ENCODE results near the gene WAC. TPM values are rescaled to one million over a fixed set of nuclear protein-coding genes. Genes with fewer than 3 reads are reported as not detected.

Gene WAC
- polyA plus RNA-seq, 2 of the 4 experiments (the other 2 are of a cell fraction): 63.9 to 133 TPM

DNA sequence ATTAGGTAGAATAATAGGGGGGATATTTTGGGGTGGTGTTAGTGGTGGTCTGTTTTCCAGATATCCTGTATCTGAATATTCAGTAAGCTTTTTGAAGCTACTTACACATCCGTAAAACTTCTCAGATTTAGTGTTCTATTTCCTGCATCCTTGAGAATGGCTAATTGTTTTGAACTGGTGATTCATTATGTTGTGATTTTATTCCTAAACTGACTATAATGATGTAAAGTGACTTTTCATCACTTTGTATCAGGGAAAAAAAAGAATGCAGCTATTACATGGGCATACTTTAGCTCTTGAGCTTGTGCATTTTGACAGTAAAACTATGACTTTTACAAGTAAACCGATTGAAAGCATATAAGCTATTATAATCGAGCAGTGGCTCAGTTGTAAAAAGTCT lies 18.2 kb downstream of the WAC start:
- ATAC-seq: no peak
- no peak for TF ChIP-seq HOXA7 (CRISPR knock-in tag; IDR thresholded peaks at IDR 0.05)
- no peak for TF ChIP-seq EHMT2 (IDR thresholded peaks at IDR 0.05; ENCODE audit: low read depth)
- no peak for TF ChIP-seq ZC3H11A (IDR thresholded peaks at IDR 0.05)
- TF ChIP-seq, protein P1, sequence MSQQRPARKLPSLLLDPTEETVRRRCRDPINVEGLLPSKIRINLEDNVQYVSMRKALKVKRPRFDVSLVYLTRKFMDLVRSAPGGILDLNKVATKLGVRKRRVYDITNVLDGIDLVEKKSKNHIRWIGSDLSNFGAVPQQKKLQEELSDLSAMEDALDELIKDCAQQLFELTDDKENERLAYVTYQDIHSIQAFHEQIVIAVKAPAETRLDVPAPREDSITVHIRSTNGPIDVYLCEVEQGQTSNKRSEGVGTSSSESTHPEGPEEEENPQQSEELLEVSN (IDR thresholded peaks at IDR 0.05; ENCODE audit: borderline replicate concordance, low read depth): no peak
- no peak for TF ChIP-seq ZFP36 (IDR thresholded peaks at IDR 0.05; ENCODE audit: borderline replicate concordance, partially characterized antibody)
- H3K4me1 ChIP-seq: peaks cover 43% of the 10 kb centered on the region
- H3K4me3 ChIP-seq: no peak overlapping the region
- no peaks in the 10 kb centered on the region for H3K9me3 ChIP-seq
- no peak overlapping the region for H3K4me2 ChIP-seq
- 49% methylated on average over 3 of the region's 3 CpGs for WGBS (ENCODE audit: missing lambda C conversion rate)
- ChIA-PET POLR2A (interaction anchor here (0.9 kb wide), 1 partner anchor 19 kb away, joined by 3 read pairs; no protein-coding TSS in a partner anchor), CTCF (interaction anchor here (1.0 kb wide), 1 partner anchor 8 kb away, joined by 4 read pairs; no protein-coding TSS in a partner anchor)
- DNase-seq (ENCODE audit: low read depth in 1 of 2, low spot score in 1 of 2): no peak
- FAIRE-seq: no peak
- H3K27ac ChIP-seq: no peak overlapping the region

DNA sequence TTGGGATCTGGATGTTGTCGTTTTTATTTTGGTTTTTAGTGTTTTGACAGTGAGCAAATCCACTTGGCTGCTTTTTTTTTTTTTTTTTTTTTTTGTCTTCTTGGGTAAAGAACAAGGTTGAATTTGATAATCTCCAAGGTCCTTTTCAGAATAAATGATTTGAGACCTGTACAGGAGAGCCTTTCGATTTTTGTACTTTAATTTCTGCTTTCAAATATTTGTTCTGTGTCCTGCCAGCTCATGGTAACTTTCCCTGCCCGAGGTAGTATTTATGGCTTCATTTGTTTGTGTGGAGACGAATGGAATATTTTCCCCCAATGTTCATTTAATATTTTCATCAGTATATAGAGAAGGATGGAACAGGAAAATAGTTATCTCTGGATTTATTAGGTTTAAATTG lies 19.9 kb downstream of the WAC start:
- 52% methylated on average over 4 of the region's 4 CpGs for WGBS (ENCODE audit: missing lambda C conversion rate)
- ATAC-seq (no peak), FAIRE-seq (no peak), DNase-seq (ENCODE audit: low read depth in 1 of 2, low spot score in 1 of 2) (no peak)
- Histone ChIP-seq H3K4me2 (no peak overlapping the region), H3K4me1 (peaks cover 43% of the 10 kb centered on the region), H3K27ac (no peak overlapping the region), H3K4me3 (no peak overlapping the region), H3K9me3 (no peaks in the 10 kb centered on the region)
- TF ChIP-seq HOXB13 (CRISPR knock-in tag; IDR thresholded peaks at IDR 0.05; ENCODE audit: low read depth): no peak
- TF ChIP-seq MAFK (IDR thresholded peaks at IDR 0.05; ENCODE audit: partially characterized antibody): no peak
- TF ChIP-seq SMC3 (IDR thresholded peaks at IDR 0.05): no peak
- TF ChIP-seq SREBF2 (IDR thresholded peaks at IDR 0.05): no peak
- TF ChIP-seq ZNF302 (CRISPR knock-in tag; IDR thresholded peaks at IDR 0.05): no peak
- TF ChIP-seq CBX8 (IDR thresholded peaks at IDR 0.05): no peak
- TF ChIP-seq, protein P2, sequence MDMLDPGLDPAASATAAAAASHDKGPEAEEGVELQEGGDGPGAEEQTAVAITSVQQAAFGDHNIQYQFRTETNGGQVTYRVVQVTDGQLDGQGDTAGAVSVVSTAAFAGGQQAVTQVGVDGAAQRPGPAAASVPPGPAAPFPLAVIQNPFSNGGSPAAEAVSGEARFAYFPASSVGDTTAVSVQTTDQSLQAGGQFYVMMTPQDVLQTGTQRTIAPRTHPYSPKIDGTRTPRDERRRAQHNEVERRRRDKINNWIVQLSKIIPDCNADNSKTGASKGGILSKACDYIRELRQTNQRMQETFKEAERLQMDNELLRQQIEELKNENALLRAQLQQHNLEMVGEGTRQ (IDR thresholded peaks at IDR 0.05): no peak
- no peak for TF ChIP-seq JUNB (IDR thresholded peaks at IDR 0.05)
- no peak for TF ChIP-seq EP300 (IDR thresholded peaks at IDR 0.05)
- no peak for TF ChIP-seq TP53 (CRISPR knock-in tag; IDR thresholded peaks at IDR 0.05)
- no peak for TF ChIP-seq POLR2AphosphoS2 (conservative IDR thresholded peaks at IDR 0.05; ENCODE audit: low read length)
- no peak for TF ChIP-seq KDM5A (IDR thresholded peaks at IDR 0.05)
- TF ChIP-seq RNF2 (IDR thresholded peaks at IDR 0.05; ENCODE audit: borderline replicate concordance, low read depth): no peak
- POLR2A ChIA-PET: no interaction called here
- CTCF ChIA-PET: interaction anchor here (0.6 kb wide), 1 partner anchor 8 kb away, joined by 5 read pairs; no protein-coding TSS in a partner anchor

DNA sequence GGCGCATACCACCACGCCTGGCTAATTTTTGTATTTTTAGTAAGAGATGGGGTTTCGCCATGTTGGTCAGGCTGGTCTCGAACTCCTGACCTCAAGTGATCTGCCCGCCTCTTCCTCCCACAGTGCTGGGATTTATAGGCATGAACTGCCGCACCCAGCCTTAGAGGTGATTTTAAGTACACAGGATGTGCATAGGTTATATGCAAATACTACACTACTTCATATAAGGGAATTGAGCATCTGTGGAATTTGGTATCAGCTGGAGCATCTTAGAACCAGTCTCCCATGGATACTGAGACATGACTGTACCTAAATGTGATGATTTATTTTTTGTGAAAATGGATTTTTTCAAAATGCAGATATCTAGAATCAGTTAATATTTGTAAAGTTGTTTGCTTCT lies 21.1 kb downstream of the WAC start:
- no peaks in the 10 kb centered on the region for H3K9me3 ChIP-seq
- H3K4me2 ChIP-seq: no peak overlapping the region
- no peak overlapping the region for H3K4me3 ChIP-seq
- 89% methylated on average over 6 of the region's 6 CpGs for WGBS (ENCODE audit: missing lambda C conversion rate)
- FAIRE-seq (no peak), DNase-seq (ENCODE audit: low read depth in 1 of 2, low spot score in 1 of 2) (no peak), ATAC-seq (no peak)
- H3K4me1 ChIP-seq: peaks cover 43% of the 10 kb centered on the region
- ChIA-PET POLR2A (no interaction called here), CTCF (no interaction called here)
- no peak overlapping the region for H3K27ac ChIP-seq
- TF ChIP-seq ZC3H11A (IDR thresholded peaks at IDR 0.05) (no peak), NPAS2 (CRISPR knock-in tag; IDR thresholded peaks at IDR 0.05; ENCODE audit: borderline replicate concordance) (no peak), ZSCAN20 (CRISPR knock-in tag; IDR thresholded peaks at IDR 0.05) (no peak), ZFP36 (IDR thresholded peaks at IDR 0.05; ENCODE audit: borderline replicate concordance, partially characterized antibody) (no peak), TP53 (CRISPR knock-in tag; IDR thresholded peaks at IDR 0.05) (no peak), EHF (CRISPR knock-in tag; IDR thresholded peaks at IDR 0.05) (no peak), POLR2AphosphoS2 (conservative IDR thresholded peaks at IDR 0.05; ENCODE audit: low read length) (no peak), FOSL2 (IDR thresholded peaks at IDR 0.05) (no peak), FOSL2 (CRISPR knock-in tag; IDR thresholded peaks at IDR 0.05) (no peak), POLR2A (IDR thresholded peaks at IDR 0.05; ENCODE audit: low read length) (no peak), SREBF2 (IDR thresholded peaks at IDR 0.05) (no peak), GATA3 (IDR thresholded peaks at IDR 0.05; ENCODE audit: borderline replicate concordance) (no peak), JUNB (IDR thresholded peaks at IDR 0.05) (no peak), NFE2L2 (conservative IDR thresholded peaks at IDR 0.05; ENCODE audit: low read length) (no peak), CEBPB (IDR thresholded peaks at IDR 0.05) (no peak), NR3C1 (IDR thresholded peaks at IDR 0.05) (no peak)
- TF ChIP-seq, protein P3, sequence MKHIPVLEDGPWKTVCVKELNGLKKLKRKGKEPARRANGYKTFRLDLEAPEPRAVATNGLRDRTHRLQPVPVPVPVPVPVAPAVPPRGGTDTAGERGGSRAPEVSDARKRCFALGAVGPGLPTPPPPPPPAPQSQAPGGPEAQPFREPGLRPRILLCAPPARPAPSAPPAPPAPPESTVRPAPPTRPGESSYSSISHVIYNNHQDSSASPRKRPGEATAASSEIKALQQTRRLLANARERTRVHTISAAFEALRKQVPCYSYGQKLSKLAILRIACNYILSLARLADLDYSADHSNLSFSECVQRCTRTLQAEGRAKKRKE (CRISPR knock-in tag; IDR thresholded peaks at IDR 0.05; ENCODE audit: low read depth): no peak
- TF ChIP-seq, protein P4, sequence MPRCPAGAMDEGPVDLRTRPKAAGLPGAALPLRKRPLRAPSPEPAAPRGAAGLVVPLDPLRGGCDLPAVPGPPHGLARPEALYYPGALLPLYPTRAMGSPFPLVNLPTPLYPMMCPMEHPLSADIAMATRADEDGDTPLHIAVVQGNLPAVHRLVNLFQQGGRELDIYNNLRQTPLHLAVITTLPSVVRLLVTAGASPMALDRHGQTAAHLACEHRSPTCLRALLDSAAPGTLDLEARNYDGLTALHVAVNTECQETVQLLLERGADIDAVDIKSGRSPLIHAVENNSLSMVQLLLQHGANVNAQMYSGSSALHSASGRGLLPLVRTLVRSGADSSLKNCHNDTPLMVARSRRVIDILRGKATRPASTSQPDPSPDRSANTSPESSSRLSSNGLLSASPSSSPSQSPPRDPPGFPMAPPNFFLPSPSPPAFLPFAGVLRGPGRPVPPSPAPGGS (IDR thresholded peaks at IDR 0.05): no peak
- TF ChIP-seq, protein P5, sequence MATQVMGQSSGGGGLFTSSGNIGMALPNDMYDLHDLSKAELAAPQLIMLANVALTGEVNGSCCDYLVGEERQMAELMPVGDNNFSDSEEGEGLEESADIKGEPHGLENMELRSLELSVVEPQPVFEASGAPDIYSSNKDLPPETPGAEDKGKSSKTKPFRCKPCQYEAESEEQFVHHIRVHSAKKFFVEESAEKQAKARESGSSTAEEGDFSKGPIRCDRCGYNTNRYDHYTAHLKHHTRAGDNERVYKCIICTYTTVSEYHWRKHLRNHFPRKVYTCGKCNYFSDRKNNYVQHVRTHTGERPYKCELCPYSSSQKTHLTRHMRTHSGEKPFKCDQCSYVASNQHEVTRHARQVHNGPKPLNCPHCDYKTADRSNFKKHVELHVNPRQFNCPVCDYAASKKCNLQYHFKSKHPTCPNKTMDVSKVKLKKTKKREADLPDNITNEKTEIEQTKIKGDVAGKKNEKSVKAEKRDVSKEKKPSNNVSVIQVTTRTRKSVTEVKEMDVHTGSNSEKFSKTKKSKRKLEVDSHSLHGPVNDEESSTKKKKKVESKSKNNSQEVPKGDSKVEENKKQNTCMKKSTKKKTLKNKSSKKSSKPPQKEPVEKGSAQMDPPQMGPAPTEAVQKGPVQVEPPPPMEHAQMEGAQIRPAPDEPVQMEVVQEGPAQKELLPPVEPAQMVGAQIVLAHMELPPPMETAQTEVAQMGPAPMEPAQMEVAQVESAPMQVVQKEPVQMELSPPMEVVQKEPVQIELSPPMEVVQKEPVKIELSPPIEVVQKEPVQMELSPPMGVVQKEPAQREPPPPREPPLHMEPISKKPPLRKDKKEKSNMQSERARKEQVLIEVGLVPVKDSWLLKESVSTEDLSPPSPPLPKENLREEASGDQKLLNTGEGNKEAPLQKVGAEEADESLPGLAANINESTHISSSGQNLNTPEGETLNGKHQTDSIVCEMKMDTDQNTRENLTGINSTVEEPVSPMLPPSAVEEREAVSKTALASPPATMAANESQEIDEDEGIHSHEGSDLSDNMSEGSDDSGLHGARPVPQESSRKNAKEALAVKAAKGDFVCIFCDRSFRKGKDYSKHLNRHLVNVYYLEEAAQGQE (IDR thresholded peaks at IDR 0.05): no peak
